ENCODE measurements around the gene RFFL.

GRCh38 chr17:35087731-35088355 lies 24.3 kb upstream of the RFFL start:
- no peak for TF ChIP-seq GATA3 (IDR thresholded peaks at IDR 0.05; ENCODE audit: low read depth, low read length)
- TF ChIP-seq GATA2 (IDR thresholded peaks at IDR 0.05; ENCODE audit: low read depth, low read length): no peak

Data from SH-SY5Y (cell line).